Activated B cell treated with CpG ODN at 0.5 μM for 24 hours (primary cell): ENCODE measurements around the gene PCSK9. TPM values are rescaled to one million over a fixed set of nuclear protein-coding genes. Genes with fewer than 3 reads are reported as not detected.
"Not testable (repeated sequence)": the region's sequence is repeated elsewhere in the genome, so short reads cannot be mapped to it uniquely, and the experiment has no call there.

Source experiments
- ATAC-seq: fragments of 200-7000 bp; cut with Tn5 transposase; one replicate; pipeline ENCODE4 v1.10.0; 2021; ENCODE audit warnings: low read depth, mild to moderate bottlenecking, moderate library complexity
- CTCF ChIA-PET: fragments of 350-600 bp; sonication (Branson Sonifier 250); formaldehyde crosslinking; loops from one replicate; lab custom pipeline; 2021; ENCODE audit warnings: antibody characterized with exemption; lab: Charles Lee
- POLR2A ChIA-PET: fragments of 350-600 bp; sonication (Branson Sonifier 250); formaldehyde crosslinking; loops from one replicate; lab custom pipeline; 2021; ENCODE audit warnings: antibody characterized with exemption; lab: Charles Lee
- DNase-seq: peaks from one replicate; pipeline ENCODE4 v3.0.0; 2022
- H3K27ac Mint-ChIP-seq: one replicate; pipeline ENCODE4 v1.8.0; 2020; ENCODE audit warnings: mixed read lengths
- H3K27me3 Mint-ChIP-seq: one replicate; pipeline ENCODE4 v1.8.0; 2021; ENCODE audit warnings: mixed read lengths
- H3K36me3 Mint-ChIP-seq: one replicate; pipeline ENCODE4 v1.8.0; 2021; ENCODE audit warnings: low read depth, mixed read lengths
- H3K4me1 Mint-ChIP-seq: one replicate; pipeline ENCODE4 v1.8.0; 2021; ENCODE audit warnings: mixed read lengths
- H3K4me3 Mint-ChIP-seq: one replicate; pipeline ENCODE4 v1.8.0; 2020; ENCODE audit warnings: mild to moderate bottlenecking, mixed read lengths
- H3K9me3 Mint-ChIP-seq: one replicate; pipeline ENCODE4 v1.8.0; 2020; ENCODE audit warnings: mixed read lengths
- intact Hi-C: fragments of 100-400 bp; cut with micrococcal nuclease; formaldehyde crosslinking; loops from one replicate; pipeline ENCODE4 v1.15.1; 2024
- total RNA-seq: library from RNA; stranded (reverse); gene quantifications from 2 replicates; pipeline ENCODE4 v1.2.3, GENCODE V29; 2022
- TF ChIP-seq, protein P1 (sequence below): fragments of 200-600 bp; IDR thresholded peaks from one replicate; pipeline ENCODE4 v1.8.0; 2022; ENCODE audit warnings: antibody characterized with exemption, mild to moderate bottlenecking

Gene PCSK9
- total RNA-seq, 1 donor from 2014 or later: not detected

DNA sequence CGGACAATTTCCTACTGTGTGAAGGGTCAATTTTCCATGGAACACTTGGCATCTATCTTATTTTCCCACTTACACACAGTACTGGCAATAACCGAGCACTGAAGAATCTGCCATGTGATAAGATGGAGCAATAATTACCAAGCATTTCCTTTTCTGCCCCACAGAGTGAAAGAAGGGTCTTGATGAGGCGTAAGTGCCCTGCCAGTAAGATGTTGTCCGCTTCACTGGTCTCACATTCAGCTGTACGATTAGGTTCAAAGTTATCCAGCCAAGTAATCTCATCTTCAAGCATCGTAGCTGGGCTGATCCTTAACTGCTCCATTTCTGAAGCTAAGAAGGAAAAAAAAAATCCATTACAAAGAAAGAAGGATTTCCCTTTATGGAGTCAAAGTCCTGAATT, 67.8 kb downstream of the PCSK9 start:
- Mint-ChIP-seq H3K36me3 (peaks cover 89% of the 10 kb centered on the region), H3K4me3 (no peak overlapping the region), H3K9me3 (no peaks in the 10 kb centered on the region), H3K4me1 (no peaks in the 10 kb centered on the region), H3K27me3 (no peaks in the 10 kb centered on the region), H3K27ac (no peak overlapping the region)
- intact Hi-C loops: no loop called here
- CTCF ChIA-PET: no interaction called here
- DNase-seq: no peak
- TF ChIP-seq, protein P1, sequence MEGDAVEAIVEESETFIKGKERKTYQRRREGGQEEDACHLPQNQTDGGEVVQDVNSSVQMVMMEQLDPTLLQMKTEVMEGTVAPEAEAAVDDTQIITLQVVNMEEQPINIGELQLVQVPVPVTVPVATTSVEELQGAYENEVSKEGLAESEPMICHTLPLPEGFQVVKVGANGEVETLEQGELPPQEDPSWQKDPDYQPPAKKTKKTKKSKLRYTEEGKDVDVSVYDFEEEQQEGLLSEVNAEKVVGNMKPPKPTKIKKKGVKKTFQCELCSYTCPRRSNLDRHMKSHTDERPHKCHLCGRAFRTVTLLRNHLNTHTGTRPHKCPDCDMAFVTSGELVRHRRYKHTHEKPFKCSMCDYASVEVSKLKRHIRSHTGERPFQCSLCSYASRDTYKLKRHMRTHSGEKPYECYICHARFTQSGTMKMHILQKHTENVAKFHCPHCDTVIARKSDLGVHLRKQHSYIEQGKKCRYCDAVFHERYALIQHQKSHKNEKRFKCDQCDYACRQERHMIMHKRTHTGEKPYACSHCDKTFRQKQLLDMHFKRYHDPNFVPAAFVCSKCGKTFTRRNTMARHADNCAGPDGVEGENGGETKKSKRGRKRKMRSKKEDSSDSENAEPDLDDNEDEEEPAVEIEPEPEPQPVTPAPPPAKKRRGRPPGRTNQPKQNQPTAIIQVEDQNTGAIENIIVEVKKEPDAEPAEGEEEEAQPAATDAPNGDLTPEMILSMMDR: no peak
- POLR2A ChIA-PET: no interaction called here
- ATAC-seq: no peak

DNA sequence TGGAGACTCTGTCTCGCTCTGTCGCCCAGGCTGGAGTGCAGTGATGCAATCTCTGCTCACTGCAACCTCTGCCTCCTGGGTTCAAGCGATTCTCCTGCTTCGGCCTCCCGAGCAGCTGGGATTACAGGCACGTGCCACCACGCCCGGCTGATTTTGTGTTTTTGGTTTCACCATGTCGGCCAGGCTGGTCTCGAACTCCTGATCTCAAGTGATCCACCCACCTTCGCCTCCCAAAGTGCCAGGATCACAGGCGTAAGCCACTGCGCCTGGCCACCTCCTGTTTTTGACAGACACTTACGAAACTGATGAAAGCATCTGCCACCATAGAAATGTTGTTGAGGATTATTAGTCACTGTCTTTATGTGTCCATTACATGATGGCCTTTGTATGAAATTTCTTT, 69.7 kb downstream of the PCSK9 start:
- POLR2A ChIA-PET, DNase-seq, H3K9me3 Mint-ChIP-seq, H3K27ac Mint-ChIP-seq, H3K4me1 Mint-ChIP-seq, intact Hi-C loops, CTCF ChIA-PET, H3K4me3 Mint-ChIP-seq, ATAC-seq, H3K27me3 Mint-ChIP-seq: not testable (repeated sequence)
- H3K36me3 Mint-ChIP-seq: peaks cover 91% of the 10 kb centered on the region

Other genes with a start within 250 kb of the PCSK9 start
- gene TTC22, start 238.2 kb upstream of the PCSK9 start, total RNA-seq: 4.9 and 6.0 TPM in 2 replicates
- gene DHCR24, start 152.4 kb upstream of the PCSK9 start, total RNA-seq: 49.0 and 55.0 TPM in 2 replicates
- gene TMEM61, start 58.9 kb upstream of the PCSK9 start, total RNA-seq: not detected in 2 replicates
- gene BSND, start 40.6 kb upstream of the PCSK9 start, total RNA-seq: 0.05 TPM in 1 of 2 replicates, not detected in the other
- 91.4 and 93.2 TPM in 2 replicates for gene USP24, start 175.8 kb downstream of the PCSK9 start, total RNA-seq